T-helper 9 cell (primary cell): ENCODE data around the gene HRH1.
A peak's percentile ranks its signal among the peaks of the same experiment; 100 is the strongest.
"Not testable (repeated sequence)": the region's sequence is repeated elsewhere in the genome, so short reads cannot be mapped to it uniquely, and the experiment has no call there.

Experiments used
- DNase-seq: peaks from one replicate; pipeline ENCODE4 v3.0.0-alpha.2; 2020

The HRH1 gene

GRCh38 chr3:11206953-11207352 lies 52.7 kb downstream of the HRH1 start:
- DNase-seq = no peak

DNA sequence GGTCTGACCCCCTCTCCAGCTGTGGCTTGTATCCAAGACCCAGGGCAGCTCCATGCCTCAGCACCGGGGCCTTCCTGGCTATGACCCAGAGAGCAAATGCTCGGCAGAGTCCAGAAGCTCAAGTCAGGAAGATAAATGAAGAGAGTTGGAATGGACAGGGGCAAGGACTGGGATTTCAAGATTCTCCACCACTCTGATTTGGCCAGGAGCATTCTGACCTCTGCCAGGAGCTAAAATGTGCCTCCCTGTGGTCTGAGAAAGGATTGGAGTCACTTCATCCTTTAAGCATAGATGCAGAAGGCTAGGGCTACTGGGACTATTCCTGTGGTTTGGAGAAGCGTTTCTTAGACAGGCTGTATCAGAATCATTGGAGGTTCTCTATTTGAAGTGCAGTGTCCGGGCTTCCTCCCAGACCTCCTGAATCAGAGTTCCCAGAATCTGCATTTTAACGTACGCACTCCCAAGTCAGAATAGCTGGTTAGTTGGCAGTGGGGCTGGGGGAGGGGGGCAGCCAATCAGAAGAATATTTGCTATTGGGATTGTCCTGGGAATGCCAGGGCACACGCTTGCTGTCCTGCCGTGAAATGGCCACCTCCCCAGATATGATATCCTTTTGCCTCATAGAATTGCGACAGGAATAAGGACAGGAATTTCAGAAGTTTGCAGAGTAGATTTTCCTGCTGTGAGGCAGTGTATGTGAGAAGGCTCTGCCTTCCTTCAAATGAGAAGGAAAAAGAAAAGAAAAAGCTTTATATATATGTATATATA lies 57.4 kb downstream of the HRH1 start:
- DNase-seq = no peak

GRCh38 chr3:11212299-11212608 lies 58.0 kb downstream of the HRH1 start:
- no peak for DNase-seq

GRCh38 chr3:11212784-11213183 lies 58.5 kb downstream of the HRH1 start:
- no peak for DNase-seq

GRCh38 chr3:11213810-11214450 lies 59.6 kb downstream of the HRH1 start:
- no peak for DNase-seq

DNA sequence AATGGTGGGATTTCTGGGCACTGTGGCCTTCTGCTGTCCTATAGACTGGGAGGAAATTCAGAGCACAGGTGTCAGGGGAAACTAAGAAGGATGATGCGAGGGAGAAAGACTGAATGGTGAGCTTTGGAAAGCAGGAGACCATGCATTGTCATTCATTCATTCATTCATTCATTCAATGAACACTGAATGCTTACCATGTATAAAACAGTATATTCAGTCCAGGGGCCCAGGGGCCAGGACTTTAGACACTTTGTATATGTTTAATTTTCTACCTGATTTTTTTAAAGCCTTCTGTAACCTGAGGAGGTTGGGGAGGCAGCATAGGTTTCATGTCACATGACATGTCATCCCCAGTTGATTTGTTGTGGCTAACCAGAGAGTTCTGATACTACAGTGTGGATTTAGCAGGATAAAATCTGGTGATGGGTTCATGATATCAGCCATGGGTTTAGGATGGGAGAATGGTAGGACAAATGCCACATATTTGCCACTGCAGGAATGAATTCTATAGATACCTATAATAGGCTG lies 60.2 kb downstream of the HRH1 start:
- DNase-seq = no peak

- not testable (repeated sequence) for DNase-seq
Observed at GRCh38 chr3:11217370-11217769, 63.1 kb downstream of the HRH1 start.

DNA sequence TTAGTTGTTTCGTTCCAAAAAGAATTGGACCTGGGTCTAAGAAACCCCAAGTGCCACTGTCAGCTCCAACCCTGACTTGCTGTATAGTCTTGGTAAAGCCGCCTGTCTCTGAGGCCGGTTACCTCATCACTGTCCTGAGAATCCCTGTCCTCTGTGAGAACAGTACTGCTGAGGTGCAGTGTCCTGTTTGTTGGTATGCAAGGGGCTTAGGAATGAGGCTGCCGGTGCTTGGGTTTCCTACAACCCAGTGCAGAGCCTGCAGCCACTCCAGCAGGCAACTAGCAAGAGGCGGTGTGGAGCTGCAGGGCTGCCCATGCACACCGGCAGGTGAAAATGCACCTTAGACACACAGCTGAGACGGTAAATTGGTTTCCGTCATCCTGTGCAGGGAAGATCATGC lies 65.9 kb downstream of the HRH1 start:
- no peak for DNase-seq

GRCh38 chr3:11221818-11222415 lies 67.6 kb downstream of the HRH1 start:
- DNase-seq = no peak

GRCh38 chr3:11224010-11224409 lies 69.7 kb downstream of the HRH1 start:
- DNase-seq = no peak

GRCh38 chr3:11224870-11225229 lies 70.6 kb downstream of the HRH1 start:
- DNase-seq = no peak

- no peak for DNase-seq
Observed at GRCh38 chr3:11226042-11226370, 71.7 kb downstream of the HRH1 start.

DNA sequence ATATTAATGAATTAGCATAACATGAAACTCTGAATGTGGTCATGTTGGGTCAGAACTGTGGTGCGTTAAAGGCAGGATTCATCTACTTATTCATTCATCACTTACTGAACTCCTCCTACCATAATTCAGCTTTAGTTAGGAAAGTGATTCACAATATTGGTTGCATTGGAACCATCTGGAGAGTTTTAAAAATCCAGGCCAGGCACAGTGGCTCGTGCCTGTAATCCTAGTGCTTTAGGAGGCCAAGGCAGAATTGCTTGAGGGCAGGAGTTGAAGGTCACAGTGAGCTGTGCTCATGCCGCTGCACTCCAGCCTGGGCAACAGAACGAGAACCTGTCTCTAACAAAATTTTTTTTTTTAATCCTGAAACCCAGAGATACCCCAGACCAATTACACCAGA lies 73.7 kb downstream of the HRH1 start:
- DNase-seq = no peak

DNA sequence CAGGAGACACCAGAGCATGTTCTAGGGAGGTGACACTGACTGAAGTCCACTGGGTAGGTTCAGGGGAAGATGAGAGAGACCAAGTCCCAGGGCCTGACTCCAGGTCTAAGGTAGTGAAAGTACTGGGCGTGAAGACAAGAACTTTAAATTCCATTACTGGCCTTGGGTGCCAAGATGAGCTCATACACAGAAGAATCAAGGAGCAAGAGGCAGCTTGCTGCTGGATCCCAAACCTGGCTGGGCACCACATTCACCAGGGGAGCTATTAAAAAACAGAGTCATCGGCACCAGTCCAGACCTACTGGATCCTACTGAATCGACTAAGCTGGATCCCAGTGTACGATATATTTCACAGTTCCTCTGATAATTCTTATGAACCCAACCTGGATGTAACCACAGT lies 75.8 kb downstream of the HRH1 start:
- no peak for DNase-seq

DNA sequence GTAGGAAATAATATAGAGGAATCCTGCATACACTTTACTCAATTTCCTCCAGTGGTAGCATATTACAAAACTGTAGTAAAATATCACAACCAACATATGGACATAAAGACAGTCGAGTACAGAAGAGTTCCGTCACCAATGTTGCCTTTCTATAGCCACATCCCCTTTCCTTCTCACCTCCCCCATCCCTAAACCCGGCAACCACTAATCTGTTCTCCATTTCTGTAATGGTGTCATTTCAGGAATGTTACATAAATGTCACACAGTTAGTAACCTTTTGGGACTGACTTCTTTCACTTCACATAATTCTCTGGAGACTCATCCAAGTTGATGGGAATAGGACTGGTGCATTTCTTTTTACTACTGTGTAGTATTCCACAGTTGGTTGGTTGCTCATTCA lies 76.5 kb downstream of the HRH1 start:
- DNase-seq = no peak

DNA sequence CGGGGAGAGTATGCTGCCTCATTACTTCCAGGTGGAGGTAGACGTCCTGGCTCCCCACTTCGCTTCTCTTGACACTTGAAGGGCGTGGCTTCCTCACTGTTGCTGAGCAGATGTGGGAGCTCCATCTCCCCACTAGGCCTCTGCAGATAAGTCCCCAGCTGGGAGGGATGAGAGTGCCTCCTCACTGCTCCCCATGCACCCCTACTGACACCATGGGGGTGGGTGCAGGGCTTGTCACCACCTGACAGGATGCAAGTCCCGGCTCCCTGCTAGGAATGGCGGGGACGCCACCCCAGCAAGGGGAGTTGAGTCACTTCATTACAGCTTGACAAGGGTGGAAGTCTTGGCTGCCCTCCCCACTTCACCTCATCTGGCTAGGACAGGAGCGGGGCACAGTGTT lies 81.1 kb downstream of the HRH1 start:
- no peak for DNase-seq

- DNase-seq = peak; percentile 81
Observed at GRCh38 chr3:11236588-11237461, 82.5 kb downstream of the HRH1 start.

GRCh38 chr3:11238060-11238459 lies 83.8 kb downstream of the HRH1 start:
- no peak for DNase-seq

- no peak for DNase-seq
Observed at GRCh38 chr3:11238880-11239279, 84.6 kb downstream of the HRH1 start.

- no peak for DNase-seq
Observed at GRCh38 chr3:11239796-11240195, 85.5 kb downstream of the HRH1 start.

DNA sequence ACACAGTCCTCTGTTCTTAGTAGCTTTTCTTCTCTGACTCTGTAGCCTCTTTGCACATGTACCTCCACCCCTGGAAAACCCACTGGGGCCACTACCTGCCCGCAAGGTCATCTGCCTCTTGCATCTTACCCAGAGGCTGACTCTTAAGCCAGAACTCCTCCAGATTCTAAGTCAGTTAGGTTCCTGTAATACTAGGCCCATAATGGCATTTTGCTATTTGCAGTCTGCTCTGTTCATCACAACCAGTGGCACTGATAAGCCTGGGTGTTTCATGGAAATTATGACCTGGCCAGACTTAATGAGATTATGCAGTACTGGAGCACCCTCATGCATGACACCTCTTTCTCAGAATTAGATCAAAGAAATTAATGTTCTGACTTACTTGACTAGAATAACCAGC lies 86.2 kb downstream of the HRH1 start:
- DNase-seq = no peak

- no peak for DNase-seq
Observed at GRCh38 chr3:11244121-11244677, 89.9 kb downstream of the HRH1 start.

DNA sequence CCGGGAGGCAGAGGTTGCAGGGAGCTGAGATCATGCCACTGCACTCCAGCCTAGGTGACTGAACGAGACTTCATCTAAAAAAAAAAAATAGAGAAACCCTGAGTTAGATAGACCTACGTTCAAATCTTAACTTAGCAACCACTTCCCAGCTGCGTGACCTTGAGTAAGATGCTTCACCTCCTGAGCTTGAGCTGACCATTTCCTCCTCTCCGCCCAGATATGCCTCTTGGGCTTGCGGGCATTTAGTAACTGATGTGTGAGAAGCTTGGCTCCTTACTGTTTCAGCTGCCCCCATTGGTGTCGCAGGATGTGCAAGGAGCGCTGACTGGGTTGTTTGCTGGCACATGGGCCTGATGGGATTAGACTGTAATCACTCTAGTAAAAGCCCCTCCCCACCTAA lies 91.0 kb downstream of the HRH1 start:
- DNase-seq = no peak
